WERI-Rb-1 (cell line): ENCODE results near the gene CAMTA1.
A peak's percentile ranks its signal among the peaks of the same experiment; 100 is the strongest.

Source experiments
- DNase-seq: peaks from one replicate; pipeline ENCODE4 v3.0.0-alpha.2; 2020
- H3K27ac ChIP-seq: fragments of 250-450 bp; sonication (Bioruptor Pico); 2 replicates; pipeline ENCODE4 v1.5.1; 2020; ENCODE audit warnings: mild to moderate bottlenecking, moderate library complexity
- H3K27me3 ChIP-seq: fragments of 250-450 bp; sonication (Bioruptor Pico); 2 replicates; pipeline ENCODE4 v1.5.1; 2021; ENCODE audit warnings: mild to moderate bottlenecking, low read depth, moderate library complexity; ENCODE audit not compliant: insufficient read depth, severe bottlenecking
- H3K36me3 ChIP-seq: fragments of 250-450 bp; sonication (Bioruptor Pico); 2 replicates; pipeline ENCODE4 v1.5.1; 2020; ENCODE audit warnings: mild to moderate bottlenecking, moderate library complexity
- H3K4me3 ChIP-seq: 2 replicates; pipeline ENCODE4 v1.5.1; 2011; ENCODE audit warnings: low read depth, mild to moderate bottlenecking, control low read depth, low read length
- H3K9me3 ChIP-seq: fragments of 250-450 bp; sonication (Bioruptor Pico); 2 replicates; pipeline ENCODE4 v1.5.1; 2021; ENCODE audit warnings: mild to moderate bottlenecking, moderate library complexity; ENCODE audit not compliant: severe bottlenecking
- TF ChIP-seq, protein P1 (sequence below): IDR thresholded peaks from 2 replicates; pipeline ENCODE4 v1.5.1; 2011; ENCODE audit warnings: low read depth, mild to moderate bottlenecking, control low read depth, inconsistent platforms, low read length

CAMTA1 gene

DNA sequence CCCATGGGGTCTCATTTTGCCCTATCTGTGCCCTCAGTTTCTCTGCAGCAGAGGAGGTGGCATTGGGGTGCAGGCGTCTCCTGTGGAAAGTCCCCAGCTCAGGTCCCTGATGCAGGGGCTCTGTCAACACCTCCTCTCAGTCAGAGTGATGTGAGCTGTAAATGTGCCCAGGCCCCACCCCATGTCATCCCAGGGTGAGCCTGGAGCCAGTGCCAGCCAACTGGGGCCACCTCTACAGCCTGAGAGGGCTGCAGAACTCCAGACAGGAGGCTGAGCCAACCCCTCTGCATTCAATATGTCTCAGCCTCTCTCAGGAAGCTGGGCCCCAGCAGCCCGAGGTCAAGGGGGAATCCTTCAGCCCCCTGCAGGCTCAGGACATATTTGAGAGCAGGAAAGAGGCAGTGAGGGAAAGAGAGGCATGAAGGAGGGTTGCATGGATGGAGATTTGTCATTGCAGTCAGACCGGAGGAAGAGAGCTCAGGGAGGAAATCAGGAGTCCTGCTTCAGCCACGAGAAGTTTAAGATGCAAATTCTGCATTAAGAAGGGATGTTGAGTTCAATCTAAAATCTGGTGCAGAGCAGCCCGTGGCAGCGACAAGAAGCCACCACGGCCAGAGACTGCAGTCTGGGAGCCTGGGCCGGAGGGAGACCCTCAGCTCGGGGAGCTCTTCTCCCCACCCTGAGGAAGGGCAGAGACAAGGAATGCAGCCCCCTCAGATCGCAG, 697.7 kb downstream of the CAMTA1 start:
- no peak overlapping the region for H3K27ac ChIP-seq
- no peaks in the 10 kb centered on the region for H3K36me3 ChIP-seq
- no peak overlapping the region for H3K4me3 ChIP-seq
- TF ChIP-seq, protein P1, sequence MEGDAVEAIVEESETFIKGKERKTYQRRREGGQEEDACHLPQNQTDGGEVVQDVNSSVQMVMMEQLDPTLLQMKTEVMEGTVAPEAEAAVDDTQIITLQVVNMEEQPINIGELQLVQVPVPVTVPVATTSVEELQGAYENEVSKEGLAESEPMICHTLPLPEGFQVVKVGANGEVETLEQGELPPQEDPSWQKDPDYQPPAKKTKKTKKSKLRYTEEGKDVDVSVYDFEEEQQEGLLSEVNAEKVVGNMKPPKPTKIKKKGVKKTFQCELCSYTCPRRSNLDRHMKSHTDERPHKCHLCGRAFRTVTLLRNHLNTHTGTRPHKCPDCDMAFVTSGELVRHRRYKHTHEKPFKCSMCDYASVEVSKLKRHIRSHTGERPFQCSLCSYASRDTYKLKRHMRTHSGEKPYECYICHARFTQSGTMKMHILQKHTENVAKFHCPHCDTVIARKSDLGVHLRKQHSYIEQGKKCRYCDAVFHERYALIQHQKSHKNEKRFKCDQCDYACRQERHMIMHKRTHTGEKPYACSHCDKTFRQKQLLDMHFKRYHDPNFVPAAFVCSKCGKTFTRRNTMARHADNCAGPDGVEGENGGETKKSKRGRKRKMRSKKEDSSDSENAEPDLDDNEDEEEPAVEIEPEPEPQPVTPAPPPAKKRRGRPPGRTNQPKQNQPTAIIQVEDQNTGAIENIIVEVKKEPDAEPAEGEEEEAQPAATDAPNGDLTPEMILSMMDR: no peak
- H3K9me3 ChIP-seq: no peaks in the 10 kb centered on the region
- DNase-seq: no peak
- no peaks in the 10 kb centered on the region for H3K27me3 ChIP-seq

GRCh38 chr1:7483634-7484383, 698.6 kb downstream of the CAMTA1 start:
- DNase-seq: no peak
- H3K4me3 ChIP-seq: no peak overlapping the region
- TF ChIP-seq, protein P1: no peak
- no peaks in the 10 kb centered on the region for H3K27me3 ChIP-seq
- no peak overlapping the region for H3K27ac ChIP-seq
- H3K9me3 ChIP-seq: no peaks in the 10 kb centered on the region
- no peaks in the 10 kb centered on the region for H3K36me3 ChIP-seq

DNA sequence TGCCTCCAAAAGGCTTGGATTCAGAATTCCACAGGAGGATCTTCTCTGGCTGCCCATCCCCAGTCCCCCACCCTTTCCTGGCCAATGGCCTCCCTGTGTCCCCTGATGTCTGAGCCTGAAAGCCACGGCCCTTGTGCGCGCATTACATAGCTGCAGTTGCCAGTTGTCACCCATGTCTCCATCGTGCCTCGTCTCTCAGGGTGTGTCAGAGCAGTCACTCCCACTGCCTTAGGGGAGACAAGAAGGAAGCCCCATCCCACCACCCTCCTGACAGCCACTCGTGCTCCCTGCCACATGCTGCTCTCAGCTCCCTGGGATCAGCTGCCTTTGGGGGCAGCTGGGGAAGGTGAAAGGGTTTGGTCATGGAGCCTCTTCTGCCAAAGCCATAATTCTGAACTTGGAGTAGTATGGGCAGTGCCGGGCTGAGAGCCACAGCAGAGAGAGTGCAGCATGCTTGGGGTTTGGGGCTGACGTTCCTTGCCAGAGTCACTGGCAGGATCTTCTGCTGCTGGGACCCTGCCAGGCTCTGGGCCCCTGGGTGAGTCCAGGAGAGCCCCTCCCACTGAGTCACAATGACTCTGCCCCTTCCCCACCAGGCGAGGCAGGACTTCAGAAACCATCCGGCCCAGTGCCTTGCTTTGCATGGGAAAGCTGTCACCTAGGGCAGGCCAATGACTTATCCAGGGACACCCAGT, 700.0 kb downstream of the CAMTA1 start:
- Histone ChIP-seq H3K4me3 (no peak overlapping the region), H3K27me3 (no peaks in the 10 kb centered on the region), H3K27ac (no peak overlapping the region), H3K36me3 (no peaks in the 10 kb centered on the region), H3K9me3 (no peaks in the 10 kb centered on the region)
- no peak for DNase-seq
- TF ChIP-seq, protein P1: no peak

DNA sequence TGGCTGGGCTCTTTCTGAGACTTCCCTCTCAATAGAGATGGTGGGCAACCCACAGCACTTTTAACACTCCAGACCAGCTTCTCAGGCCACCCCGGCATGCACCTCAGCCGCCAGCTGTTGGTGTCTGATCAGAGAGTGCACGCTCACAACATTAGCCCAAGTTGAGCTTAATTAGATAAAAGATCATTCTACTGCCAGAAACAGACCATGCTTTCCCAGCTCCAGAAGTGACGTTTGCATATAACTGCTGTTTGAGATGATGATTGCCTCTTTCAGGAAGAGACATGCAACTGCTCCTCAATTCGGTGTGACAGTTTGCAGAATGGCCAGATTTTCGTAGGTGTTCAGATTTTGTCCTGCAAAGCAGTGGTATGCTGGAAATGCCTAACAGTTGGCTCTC, 700.6 kb downstream of the CAMTA1 start:
- H3K27ac ChIP-seq: no peak overlapping the region
- H3K27me3 ChIP-seq: no peaks in the 10 kb centered on the region
- no peak for DNase-seq
- H3K36me3 ChIP-seq: no peaks in the 10 kb centered on the region
- TF ChIP-seq, protein P1: no peak
- no peak overlapping the region for H3K4me3 ChIP-seq
- no peaks in the 10 kb centered on the region for H3K9me3 ChIP-seq

- Histone ChIP-seq H3K27me3 (no peaks in the 10 kb centered on the region), H3K4me3 (no peak overlapping the region)
- TF ChIP-seq, protein P1: peak; percentile 19; the same call in 1 of the 2 replicates
These were observed 702.7 kb downstream of the CAMTA1 start for GRCh38 chr1:7487766-7488474.

More at GRCh38 chr1:7487766-7488474, 702.7 kb downstream of the CAMTA1 start:
- DNase-seq: no peak
- no peaks in the 10 kb centered on the region for H3K9me3 ChIP-seq
- no peak overlapping the region for H3K27ac ChIP-seq
- H3K36me3 ChIP-seq: no peaks in the 10 kb centered on the region
